GM12878 (cell line): ENCODE measurements around the gene LIPK. TPM values are rescaled to one million over a fixed set of nuclear protein-coding genes. Genes with fewer than 3 reads are reported as not detected.

Experiments
- RCOR1 ChIP-seq: conservative IDR thresholded peaks from 2 replicates; pipeline ENCODE4 v1.6.1; 2012; ENCODE audit warnings: low read depth, low read length, improper control_type of control experiment
- SMAD1 ChIP-seq: fragments of 450-650 bp; IDR thresholded peaks from 2 replicates; pipeline ENCODE4 v1.6.1; 2018; ENCODE audit warnings: mild to moderate bottlenecking, low read depth; ENCODE audit not compliant: partially characterized antibody
- SUZ12 ChIP-seq: fragments of 200-600 bp; sonication (generic); IDR thresholded peaks from one replicate; pipeline ENCODE4 v1.6.1; 2018; ENCODE audit warnings: antibody characterized with exemption, mild to moderate bottlenecking; ENCODE audit not compliant: unreplicated experiment
- YBX1 ChIP-seq: fragments of 450-650 bp; IDR thresholded peaks from 2 replicates; pipeline ENCODE4 v1.6.1; 2016; ENCODE audit warnings: antibody characterized with exemption
- ZBTB4 ChIP-seq: fragments of 450-650 bp; formaldehyde crosslinking; IDR thresholded peaks from 2 replicates; pipeline ENCODE4 v1.4.0; 2022; ENCODE audit warnings: mild to moderate bottlenecking, moderate library complexity
- ZNF217 ChIP-seq: fragments of 450-650 bp; IDR thresholded peaks from 2 replicates; pipeline ENCODE4 v1.6.1; 2017; ENCODE audit warnings: antibody characterized with exemption, mild to moderate bottlenecking
- polyA plus RNA-seq, 11 experiments: library from polyadenylated mRNA; depleted of rRNA in 4 of 11; unstranded in 6 of 11; stranded (reverse) in 5 of 11; fragments of >200 nt; fragmentation: Nextera tagmentation in 4 of 11; fragmentation: Illumina TruSeq in 1 of 11; extraction: Ambion mirVana in 4 of 11; extraction: Trizol in 1 of 11; gene quantifications; 1 replicate in 1 of 11; 2 replicates in 10 of 11; pipeline versions ENCODE4 v1.2.1 to v1.2.3, GENCODE V29; 2011 to 2016; ENCODE audit warnings: inconsistent platforms in 2 of 11, missing spikeins in 2 of 11, low read depth in 1 of 11
- total RNA-seq, 4 experiments: library from RNA; depleted of rRNA in 3 of 4; stranded (reverse); fragments of >200 nt in 3 of 4; fragmentation: Illumina TruSeq in 1 of 4; extraction: Trizol in 1 of 4; gene quantifications; 2 replicates each; pipeline versions ENCODE4 v1.2.1 to v1.2.3, GENCODE V29; 2013 to 2021
- TF ChIP-seq, protein P1 (sequence below): fragments of 450-650 bp; IDR thresholded peaks from 2 replicates; pipeline ENCODE4 v1.6.1; 2018; ENCODE audit warnings: borderline replicate concordance, mild to moderate bottlenecking; ENCODE audit not compliant: partially characterized antibody
- TF ChIP-seq, protein P2 (sequence below): fragments of 450-650 bp; IDR thresholded peaks from 2 replicates; pipeline ENCODE4 v1.6.1; 2017; ENCODE audit warnings: low read depth, mild to moderate bottlenecking, moderate library complexity
- TF ChIP-seq, protein P3 (sequence below): fragments of 450-650 bp; IDR thresholded peaks from 2 replicates; pipeline ENCODE4 v1.6.1; 2017; ENCODE audit warnings: borderline replicate concordance

LIPK gene
- total and polyA plus RNA-seq, 10 of the 15 experiments (the other 5 are each of a cell fraction or from before 2014, with no cell fraction given), result not detected

- TF ChIP-seq, protein P1, sequence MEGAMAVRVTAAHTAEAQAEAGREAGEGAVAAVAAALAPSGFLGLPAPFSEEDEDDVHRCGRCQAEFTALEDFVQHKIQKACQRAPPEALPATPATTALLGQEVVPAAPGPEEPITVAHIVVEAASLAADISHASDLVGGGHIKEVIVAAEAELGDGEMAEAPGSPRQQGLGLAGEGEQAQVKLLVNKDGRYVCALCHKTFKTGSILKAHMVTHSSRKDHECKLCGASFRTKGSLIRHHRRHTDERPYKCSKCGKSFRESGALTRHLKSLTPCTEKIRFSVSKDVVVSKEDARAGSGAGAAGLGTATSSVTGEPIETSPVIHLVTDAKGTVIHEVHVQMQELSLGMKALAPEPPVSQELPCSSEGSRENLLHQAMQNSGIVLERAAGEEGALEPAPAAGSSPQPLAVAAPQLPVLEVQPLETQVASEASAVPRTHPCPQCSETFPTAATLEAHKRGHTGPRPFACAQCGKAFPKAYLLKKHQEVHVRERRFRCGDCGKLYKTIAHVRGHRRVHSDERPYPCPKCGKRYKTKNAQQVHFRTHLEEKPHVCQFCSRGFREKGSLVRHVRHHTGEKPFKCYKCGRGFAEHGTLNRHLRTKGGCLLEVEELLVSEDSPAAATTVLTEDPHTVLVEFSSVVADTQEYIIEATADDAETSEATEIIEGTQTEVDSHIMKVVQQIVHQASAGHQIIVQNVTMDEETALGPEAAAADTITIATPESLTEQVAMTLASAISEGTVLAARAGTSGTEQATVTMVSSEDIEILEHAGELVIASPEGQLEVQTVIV, result no peak
- TF ChIP-seq ZBTB4 (no peak), RCOR1 (no peak), SUZ12 (no peak), YBX1 (no peak), SMAD1 (no peak), ZNF217 (no peak)
- TF ChIP-seq, protein P2, sequence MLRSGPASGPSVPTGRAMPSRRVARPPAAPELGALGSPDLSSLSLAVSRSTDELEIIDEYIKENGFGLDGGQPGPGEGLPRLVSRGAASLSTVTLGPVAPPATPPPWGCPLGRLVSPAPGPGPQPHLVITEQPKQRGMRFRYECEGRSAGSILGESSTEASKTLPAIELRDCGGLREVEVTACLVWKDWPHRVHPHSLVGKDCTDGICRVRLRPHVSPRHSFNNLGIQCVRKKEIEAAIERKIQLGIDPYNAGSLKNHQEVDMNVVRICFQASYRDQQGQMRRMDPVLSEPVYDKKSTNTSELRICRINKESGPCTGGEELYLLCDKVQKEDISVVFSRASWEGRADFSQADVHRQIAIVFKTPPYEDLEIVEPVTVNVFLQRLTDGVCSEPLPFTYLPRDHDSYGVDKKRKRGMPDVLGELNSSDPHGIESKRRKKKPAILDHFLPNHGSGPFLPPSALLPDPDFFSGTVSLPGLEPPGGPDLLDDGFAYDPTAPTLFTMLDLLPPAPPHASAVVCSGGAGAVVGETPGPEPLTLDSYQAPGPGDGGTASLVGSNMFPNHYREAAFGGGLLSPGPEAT, result no peak
- TF ChIP-seq, protein P3, sequence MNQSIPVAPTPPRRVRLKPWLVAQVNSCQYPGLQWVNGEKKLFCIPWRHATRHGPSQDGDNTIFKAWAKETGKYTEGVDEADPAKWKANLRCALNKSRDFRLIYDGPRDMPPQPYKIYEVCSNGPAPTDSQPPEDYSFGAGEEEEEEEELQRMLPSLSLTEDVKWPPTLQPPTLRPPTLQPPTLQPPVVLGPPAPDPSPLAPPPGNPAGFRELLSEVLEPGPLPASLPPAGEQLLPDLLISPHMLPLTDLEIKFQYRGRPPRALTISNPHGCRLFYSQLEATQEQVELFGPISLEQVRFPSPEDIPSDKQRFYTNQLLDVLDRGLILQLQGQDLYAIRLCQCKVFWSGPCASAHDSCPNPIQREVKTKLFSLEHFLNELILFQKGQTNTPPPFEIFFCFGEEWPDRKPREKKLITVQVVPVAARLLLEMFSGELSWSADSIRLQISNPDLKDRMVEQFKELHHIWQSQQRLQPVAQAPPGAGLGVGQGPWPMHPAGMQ, result no peak
These were observed 41.9 kb upstream of the LIPK start, which contains the start of gene LIPF (continued) for GRCh38 chr10:88664142-88664541.
